Mesenchymal stem cell (in vitro differentiated cells and primary cell): ENCODE results near the gene AGL.

Experiments
- DNase-seq: peaks from one replicate; pipeline ENCODE4 v3.0.0-alpha.2; 2013
- H2AFZ ChIP-seq: one replicate; pipeline ENCODE4 v1.6.1; 2013; ENCODE audit warnings: low read depth, mild to moderate bottlenecking, control low read depth, inconsistent platforms, low read length, moderate library complexity
- H2AK5ac ChIP-seq: 2 replicates; pipeline ENCODE4 v1.6.1; 2013; ENCODE audit warnings: low read length, moderate library complexity, mild to moderate bottlenecking, inconsistent platforms; ENCODE audit not compliant: severe bottlenecking
- H2BK120ac ChIP-seq: one replicate; pipeline ENCODE4 v1.6.1; 2013; ENCODE audit warnings: low read depth, mild to moderate bottlenecking, inconsistent platforms, low read length, moderate library complexity
- H2BK12ac ChIP-seq, 2 experiments: one replicate each; pipeline ENCODE4 v1.6.1; 2013; ENCODE audit warnings: inconsistent platforms in 2 of 2, low read length in 2 of 2, mild to moderate bottlenecking in 2 of 2, moderate library complexity in 2 of 2, control low read depth in 1 of 2
- H2BK15ac ChIP-seq: one replicate; pipeline ENCODE4 v1.6.1; 2013; ENCODE audit warnings: mild to moderate bottlenecking, low read depth, inconsistent platforms; ENCODE audit not compliant: poor library complexity, severe bottlenecking
- H2BK5ac ChIP-seq: 2 replicates; pipeline ENCODE4 v1.6.1; 2013; ENCODE audit warnings: low read depth, mild to moderate bottlenecking, low read length, control low read depth, inconsistent platforms; ENCODE audit not compliant: poor library complexity, severe bottlenecking
- H3K14ac ChIP-seq, 2 experiments: one replicate each; pipeline ENCODE4 v1.6.1; 2013; ENCODE audit warnings: inconsistent platforms in 2 of 2, low read length in 2 of 2, control low read depth in 1 of 2, mild to moderate bottlenecking in 1 of 2, moderate library complexity in 1 of 2
- H3K18ac ChIP-seq, 2 experiments: one replicate each; pipeline ENCODE4 v1.6.1; 2013; ENCODE audit warnings: inconsistent platforms in 2 of 2, low read length in 2 of 2, control low read depth in 1 of 2, low read depth in 1 of 2, mild to moderate bottlenecking in 1 of 2
- H3K23ac ChIP-seq, 2 experiments: one replicate each; pipeline ENCODE4 v1.6.1; 2013; ENCODE audit warnings: inconsistent platforms in 2 of 2, low read length in 2 of 2, mild to moderate bottlenecking in 2 of 2, moderate library complexity in 2 of 2, control low read depth in 1 of 2
- H3K27ac ChIP-seq: 2 replicates; pipeline ENCODE4 v1.5.1; 2013; ENCODE audit warnings: mild to moderate bottlenecking, moderate library complexity, low read length, control low read depth, inconsistent platforms; ENCODE audit not compliant: poor library complexity, severe bottlenecking
- H3K27me3 ChIP-seq, 2 experiments: 2 replicates each; pipeline versions ENCODE4 v1.6.1 to v1.7.0; 2013; ENCODE audit warnings: low read length in 2 of 2, mild to moderate bottlenecking in 2 of 2, moderate library complexity in 2 of 2, control low read depth in 1 of 2, inconsistent platforms in 1 of 2; ENCODE audit not compliant: control insufficient read depth in 1 of 2, insufficient read depth in 1 of 2
- H3K36me3 ChIP-seq, 2 experiments: 2 replicates each; pipeline versions ENCODE4 v1.6.1 to v1.7.0; 2013; ENCODE audit warnings: low read length in 2 of 2, control low read depth in 1 of 2, inconsistent platforms in 1 of 2, low read depth in 1 of 2, mild to moderate bottlenecking in 1 of 2; ENCODE audit not compliant: insufficient read depth in 2 of 2, control insufficient read depth in 1 of 2
- H3K4ac ChIP-seq, 2 experiments: one replicate each; pipeline ENCODE4 v1.6.1; 2013; ENCODE audit warnings: inconsistent platforms in 2 of 2, low read length in 2 of 2, mild to moderate bottlenecking in 2 of 2, moderate library complexity in 2 of 2, control low read depth in 1 of 2, low read depth in 1 of 2
- H3K4me1 ChIP-seq: 2 replicates; pipeline ENCODE4 v1.6.1; 2013; ENCODE audit warnings: low read depth, low read length, control low read depth; ENCODE audit not compliant: control insufficient read depth, insufficient read depth
- H3K4me2 ChIP-seq: 2 replicates; pipeline ENCODE4 v1.6.1; 2013; ENCODE audit warnings: low read length, mild to moderate bottlenecking, inconsistent platforms; ENCODE audit not compliant: poor library complexity, severe bottlenecking
- H3K4me3 ChIP-seq, 2 experiments: 2 replicates each; pipeline versions ENCODE4 v1.5.1 to v1.7.0; 2013; ENCODE audit warnings: low read length in 2 of 2, mild to moderate bottlenecking in 2 of 2, control low read depth in 1 of 2, low read depth in 1 of 2; ENCODE audit not compliant: insufficient read depth in 1 of 2
- H3K79me1 ChIP-seq: replicated peaks from 2 replicates; pipeline ENCODE4 v1.6.1; 2013; ENCODE audit warnings: mild to moderate bottlenecking, control low read depth, low read length, inconsistent platforms; ENCODE audit not compliant: poor library complexity, severe bottlenecking
- H3K9ac ChIP-seq: 2 replicates; pipeline ENCODE4 v1.7.0; 2013; ENCODE audit warnings: mild to moderate bottlenecking, low read length, moderate library complexity
- H3K9me3 ChIP-seq: 2 replicates; pipeline ENCODE4 v1.7.0; 2013; ENCODE audit warnings: mild to moderate bottlenecking, low read length; ENCODE audit not compliant: control insufficient read depth
- H4K8ac ChIP-seq: one replicate; pipeline ENCODE4 v1.6.1; 2013; ENCODE audit warnings: inconsistent platforms, mild to moderate bottlenecking, low read length, moderate library complexity
- H4K91ac ChIP-seq: one replicate; pipeline ENCODE4 v1.6.1; 2013; ENCODE audit warnings: mild to moderate bottlenecking, low read length, inconsistent platforms
- WGBS: methylation state at CpG from one replicate; pipeline ENCODE4 v1.1.7; 2013; ENCODE audit warnings: mixed read lengths; 5-methylcytosine and 5-hydroxymethylcytosine counted together

Gene AGL

DNA sequence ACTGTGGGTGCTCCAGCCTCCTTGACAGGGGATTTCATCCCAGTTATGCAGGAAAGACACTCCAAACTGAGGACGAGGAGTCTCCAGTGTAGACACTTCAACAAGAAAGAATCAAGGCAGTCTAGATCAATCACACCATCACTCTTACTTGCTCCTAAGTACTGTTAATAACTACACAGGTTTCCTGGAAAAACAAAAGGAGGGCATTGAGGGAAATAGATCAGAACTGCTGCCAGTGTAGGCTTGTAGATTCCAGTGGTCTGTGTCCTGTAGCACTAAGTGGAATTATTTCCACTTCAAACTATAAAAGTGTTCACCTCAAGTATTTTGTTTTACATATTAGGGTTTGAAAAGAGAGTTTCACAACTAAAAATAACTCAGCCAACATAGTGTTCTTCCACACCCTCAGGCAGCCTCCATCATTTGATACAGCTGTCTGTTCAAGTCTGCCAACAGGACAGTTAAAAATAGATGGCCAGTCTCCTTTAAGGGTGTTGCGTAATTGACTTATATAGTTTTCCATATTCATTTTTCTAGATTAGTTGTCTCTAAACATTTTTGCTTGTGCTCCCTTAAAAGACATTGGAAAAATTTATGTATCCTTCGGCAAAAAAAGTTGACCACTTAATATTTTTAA, 32.0 kb upstream of the AGL start:
- H3K36me3 ChIP-seq: no peaks in the 10 kb centered on the region
- no peak overlapping the region for H3K4me2 ChIP-seq
- H2BK15ac ChIP-seq: no peak overlapping the region
- no peak overlapping the region for H3K18ac ChIP-seq
- H3K4me1 ChIP-seq: no peaks in the 10 kb centered on the region
- no peak for DNase-seq
- no peaks in the 10 kb centered on the region for H3K79me1 ChIP-seq
- H2BK5ac ChIP-seq: no peak overlapping the region
- H3K9me3 ChIP-seq: no peaks in the 10 kb centered on the region
- WGBS: 100% methylated on average over 1 of the region's 3 CpGs
- H4K8ac ChIP-seq: no peak overlapping the region
- H2AFZ ChIP-seq: no peak overlapping the region
- no peak overlapping the region for H3K23ac ChIP-seq
- no peak overlapping the region for H3K4ac ChIP-seq
- H3K27me3 ChIP-seq: peaks cover 0 to 5% of the 10 kb centered on the region in 2 experiments
- no peak overlapping the region for H2BK120ac ChIP-seq
- no peak overlapping the region for H4K91ac ChIP-seq
- H2BK12ac ChIP-seq: no peak overlapping the region
- no peak overlapping the region for H2AK5ac ChIP-seq
- H3K27ac ChIP-seq: no peak overlapping the region
- no peak overlapping the region for H3K14ac ChIP-seq
- H3K4me3 ChIP-seq: no peak overlapping the region
- H3K9ac ChIP-seq: no peak overlapping the region

DNA sequence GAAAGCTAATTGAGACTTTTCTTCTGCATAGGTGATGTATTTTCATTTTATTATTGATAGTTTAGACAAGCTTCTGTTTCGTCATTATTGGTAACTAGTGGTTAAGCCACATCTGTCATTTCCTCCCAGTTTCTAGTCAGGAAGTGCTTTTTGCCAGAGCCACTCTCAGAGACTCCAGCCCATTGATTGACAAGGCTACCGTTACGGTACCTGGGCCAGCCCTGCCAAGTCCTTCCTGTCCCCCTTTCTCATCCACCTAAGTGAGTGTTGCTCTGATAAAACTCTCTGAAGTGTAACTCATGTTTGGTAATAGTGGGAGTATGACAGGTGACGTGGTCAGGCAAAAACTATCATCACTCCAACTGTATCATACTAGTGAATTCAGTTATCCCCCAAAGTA, 29.6 kb upstream of the AGL start:
- Histone ChIP-seq H3K4me2 (no peak overlapping the region), H2BK12ac (no peak overlapping the region), H3K79me1 (no peaks in the 10 kb centered on the region), H3K4me1 (no peaks in the 10 kb centered on the region), H2BK15ac (no peak overlapping the region), H3K9ac (no peak overlapping the region), H4K8ac (peak overlapping the region; percentile 72), H3K4me3 (no peak overlapping the region), H3K18ac (no peak overlapping the region), H2BK120ac (no peak overlapping the region), H4K91ac (no peak overlapping the region), H2BK5ac (no peak overlapping the region), H3K36me3 (no peaks in the 10 kb centered on the region), H3K14ac (no peak overlapping the region), H3K23ac (no peak overlapping the region), H2AK5ac (no peak overlapping the region), H3K27ac (no peak overlapping the region), H3K9me3 (no peaks in the 10 kb centered on the region), H3K4ac (no peak overlapping the region), H3K27me3 (peaks cover 0 to 5% of the 10 kb centered on the region in 2 experiments), H2AFZ (no peak overlapping the region)
- 63% methylated on average over 1 of the region's 4 CpGs for WGBS
- no peak for DNase-seq

DNA sequence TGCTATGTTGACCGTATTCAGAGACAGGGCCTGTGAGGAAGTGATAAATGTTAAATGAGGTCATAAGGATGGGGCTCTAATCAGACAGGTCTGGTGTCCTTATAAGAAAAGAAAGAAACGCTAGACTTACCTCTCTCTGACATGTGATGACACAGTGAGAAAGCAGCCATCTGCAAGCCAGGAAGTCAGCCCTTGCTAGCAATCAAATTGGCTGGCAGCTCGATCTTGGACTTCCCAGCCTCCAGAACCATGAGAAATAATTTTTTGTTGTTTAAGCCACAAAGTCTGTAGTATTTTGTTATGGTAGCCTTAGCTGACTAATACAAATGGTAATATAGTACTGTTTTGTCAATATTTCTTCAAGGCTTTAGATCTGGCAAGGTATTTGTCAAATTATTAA, 25.1 kb upstream of the AGL start:
- Histone ChIP-seq H2AFZ (no peak overlapping the region), H2BK12ac (no peak overlapping the region), H2BK120ac (no peak overlapping the region), H3K9me3 (no peaks in the 10 kb centered on the region), H4K8ac (no peak overlapping the region), H3K4me2 (no peak overlapping the region), H3K27me3 (no peaks in the 10 kb centered on the region), H3K23ac (no peak overlapping the region), H3K4me1 (no peaks in the 10 kb centered on the region), H2BK5ac (no peak overlapping the region), H3K27ac (no peak overlapping the region), H2AK5ac (no peak overlapping the region), H3K4ac (no peak overlapping the region), H3K79me1 (no peaks in the 10 kb centered on the region), H3K36me3 (no peaks in the 10 kb centered on the region), H3K18ac (no peak overlapping the region), H2BK15ac (no peak overlapping the region), H3K14ac (no peak overlapping the region), H3K9ac (no peak overlapping the region), H4K91ac (no peak overlapping the region), H3K4me3 (no peak overlapping the region)
- WGBS: 99% methylated on average over 3 of the region's 3 CpGs
- no peak for DNase-seq

DNA sequence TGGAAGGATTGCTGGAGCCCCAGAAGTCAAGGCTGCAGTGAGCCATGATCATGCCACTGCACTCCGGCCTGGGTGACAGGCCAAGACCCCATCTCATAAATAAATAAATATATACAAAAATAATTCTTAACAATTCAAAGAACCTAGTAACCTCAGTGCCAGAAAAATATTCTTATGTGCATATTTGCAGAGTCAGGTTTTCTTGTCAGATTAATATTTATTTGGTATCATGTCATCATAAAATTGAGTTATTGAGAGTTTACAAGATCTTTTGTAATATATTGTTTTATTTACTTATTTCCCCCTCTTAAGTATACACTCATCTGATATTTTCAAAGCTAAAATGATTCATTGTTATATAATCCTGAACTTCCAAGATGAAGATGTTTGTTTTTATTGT, 24.5 kb upstream of the AGL start:
- Histone ChIP-seq H3K4me3 (no peak overlapping the region), H3K4me1 (no peaks in the 10 kb centered on the region), H3K36me3 (no peaks in the 10 kb centered on the region), H3K4ac (no peak overlapping the region), H2BK15ac (no peak overlapping the region), H2AFZ (no peak overlapping the region), H4K91ac (no peak overlapping the region), H3K14ac (no peak overlapping the region), H3K23ac (no peak overlapping the region), H3K9ac (no peak overlapping the region), H2AK5ac (no peak overlapping the region), H2BK120ac (no peak overlapping the region), H2BK5ac (no peak overlapping the region), H2BK12ac (no peak overlapping the region), H3K4me2 (no peak overlapping the region), H3K27ac (no peak overlapping the region), H3K9me3 (no peaks in the 10 kb centered on the region), H3K27me3 (no peaks in the 10 kb centered on the region), H3K18ac (no peak overlapping the region), H4K8ac (no peak overlapping the region), H3K79me1 (no peaks in the 10 kb centered on the region)
- WGBS: no CpG with 5 or more reads among the region's 1 CpG
- no peak for DNase-seq
